Body of pancreas (tissue), 4 donors: ENCODE measurements around the gene RAMP1. TPM values are rescaled to one million over a fixed set of nuclear protein-coding genes. Genes with fewer than 3 reads are reported as not detected.

Experiments
- ATAC-seq: fragments of 150-250 bp; one replicate; pipeline ENCODE4 v1.9.1; 2016
- DNase-seq, 4 donors: peaks; one replicate each; pipeline ENCODE4 v3.0.0-alpha.2; 2019
- H3K27ac ChIP-seq, 4 donors: fragments of 200-600 bp; sonication (generic); 1 replicate in 3 of 4; 2 replicates in 1 of 4; pipeline versions ENCODE4 v1.5.1 to v1.6.1; 2016 to 2019; ENCODE audit warnings: mild to moderate bottlenecking in 1 of 4, mixed read lengths in 1 of 4, moderate library complexity in 1 of 4
- H3K27me3 ChIP-seq, 2 donors: fragments of 200-600 bp; sonication (generic); one replicate each; pipeline ENCODE4 v1.6.0; 2016; ENCODE audit warnings: mild to moderate bottlenecking in 1 of 2
- H3K36me3 ChIP-seq, 2 donors: fragments of 200-600 bp; sonication (generic); replicated peaks in 1 of 2; 2 replicates each; pipeline ENCODE4 v1.5.1; 2016; ENCODE audit warnings: low read depth in 2 of 2; ENCODE audit not compliant: insufficient read depth in 1 of 2
- H3K4me1 ChIP-seq: fragments of 200-600 bp; sonication (generic); one replicate; pipeline ENCODE4 v1.6.0; 2016
- H3K4me3 ChIP-seq, 2 donors: fragments of 200-600 bp; sonication (generic); 1 replicate in 1 of 2; 2 replicates in 1 of 2; pipeline ENCODE4 v1.5.1; 2016 to 2019
- H3K9me3 ChIP-seq, 3 donors: fragments of 200-600 bp; sonication (generic); 1 replicate in 2 of 3; 2 replicates in 1 of 3; pipeline ENCODE4 v1.5.1; 2016
- POLR2A ChIP-seq, 3 donors: fragments of 450-650 bp; IDR thresholded peaks; one replicate each; pipeline ENCODE4 v1.6.1; 2016; ENCODE audit warnings: antibody characterized with exemption in 3 of 3, mild to moderate bottlenecking in 2 of 3
- WGBS, 2 donors: methylation state at CpG; one replicate each; pipeline ENCODE4 v1.1.5; 2017; 5-methylcytosine and 5-hydroxymethylcytosine counted together
- intact Hi-C: fragments of 100-400 bp; cut with DNase I; formaldehyde crosslinking; loops from one replicate; pipeline ENCODE4 v1.15.1; 2023
- total RNA-seq, 2 donors: library from RNA; depleted of rRNA; stranded (reverse); fragments of >200 nt; gene quantifications; one replicate each; pipeline ENCODE4 v1.1.0, GENCODE V29; 2016
- TF ChIP-seq, protein P1 (sequence below), 7 experiments: fragments of 450-650 bp in 4 of 7; fragments of 200-600 bp in 3 of 7; sonication (generic) in 3 of 7; IDR thresholded peaks; one replicate each; pipeline ENCODE4 v1.5.1; 2016 to 2019; ENCODE audit warnings: antibody characterized with exemption in 7 of 7

Gene RAMP1
- total RNA-seq, 2 donors from 2014 or later: 74.2 to 85.4 TPM

DNA sequence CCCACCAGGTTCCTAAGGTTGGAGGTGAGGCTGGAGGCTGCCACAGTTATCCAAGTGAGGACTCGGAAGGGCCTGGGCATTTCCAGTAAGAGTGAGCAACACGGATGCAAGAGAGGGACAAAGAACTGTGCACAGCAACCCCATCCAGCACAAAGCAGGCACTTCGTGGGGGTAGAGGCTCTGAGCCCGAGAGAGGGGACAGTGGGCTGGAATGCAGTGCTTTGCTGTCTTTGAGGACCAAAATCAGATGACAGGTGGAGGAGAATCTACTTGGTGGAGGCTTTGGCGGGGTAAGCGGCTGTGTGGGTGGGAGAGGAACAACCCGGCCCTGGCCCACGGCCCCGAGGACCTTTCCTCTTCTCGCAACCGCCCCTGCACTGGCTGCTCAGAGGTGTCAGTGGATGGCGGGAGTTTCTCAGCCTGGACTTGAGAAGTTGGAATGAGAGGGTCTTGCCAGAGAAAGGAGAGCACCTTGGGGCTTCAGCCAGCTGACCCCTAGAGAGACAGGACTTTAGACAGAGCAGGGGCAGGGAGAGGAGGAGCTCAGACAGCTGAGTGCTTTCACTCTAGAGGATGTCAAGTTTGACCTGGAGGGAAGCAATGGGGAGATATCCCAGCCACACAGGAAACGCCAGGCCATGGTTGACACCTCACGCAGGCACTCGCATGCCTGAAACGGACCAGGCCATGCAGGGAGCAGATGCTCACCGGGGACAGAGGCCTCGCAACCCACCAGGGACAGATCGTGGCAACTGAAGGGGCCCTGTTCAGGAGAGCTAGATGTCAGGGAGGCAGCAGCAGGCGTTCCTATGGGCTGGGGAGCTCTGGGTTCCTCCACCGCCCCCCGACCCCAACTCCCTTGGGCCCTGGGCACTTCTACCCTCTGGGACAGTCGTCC is 11.6 kb downstream of the RAMP1 start:
- DNase-seq (no peak), ATAC-seq (no peak)
- WGBS, 2 donors: 77 to 85% methylated on average over 15 to 23 of the region's 23 CpGs
- no peaks in the 10 kb centered on the region for H3K9me3 ChIP-seq
- H3K27me3 ChIP-seq: no peaks in the 10 kb centered on the region
- no peak overlapping the region for H3K4me3 ChIP-seq
- H3K27ac ChIP-seq: peak overlapping the region in 1 of 4 donors; percentile 9
- intact Hi-C loops: no loop called here
- no peaks in the 10 kb centered on the region for H3K36me3 ChIP-seq
- peaks cover 81% of the 10 kb centered on the region for H3K4me1 ChIP-seq
- no peak for TF ChIP-seq POLR2A (IDR thresholded peaks at IDR 0.05)
- TF ChIP-seq, protein P1, sequence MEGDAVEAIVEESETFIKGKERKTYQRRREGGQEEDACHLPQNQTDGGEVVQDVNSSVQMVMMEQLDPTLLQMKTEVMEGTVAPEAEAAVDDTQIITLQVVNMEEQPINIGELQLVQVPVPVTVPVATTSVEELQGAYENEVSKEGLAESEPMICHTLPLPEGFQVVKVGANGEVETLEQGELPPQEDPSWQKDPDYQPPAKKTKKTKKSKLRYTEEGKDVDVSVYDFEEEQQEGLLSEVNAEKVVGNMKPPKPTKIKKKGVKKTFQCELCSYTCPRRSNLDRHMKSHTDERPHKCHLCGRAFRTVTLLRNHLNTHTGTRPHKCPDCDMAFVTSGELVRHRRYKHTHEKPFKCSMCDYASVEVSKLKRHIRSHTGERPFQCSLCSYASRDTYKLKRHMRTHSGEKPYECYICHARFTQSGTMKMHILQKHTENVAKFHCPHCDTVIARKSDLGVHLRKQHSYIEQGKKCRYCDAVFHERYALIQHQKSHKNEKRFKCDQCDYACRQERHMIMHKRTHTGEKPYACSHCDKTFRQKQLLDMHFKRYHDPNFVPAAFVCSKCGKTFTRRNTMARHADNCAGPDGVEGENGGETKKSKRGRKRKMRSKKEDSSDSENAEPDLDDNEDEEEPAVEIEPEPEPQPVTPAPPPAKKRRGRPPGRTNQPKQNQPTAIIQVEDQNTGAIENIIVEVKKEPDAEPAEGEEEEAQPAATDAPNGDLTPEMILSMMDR (IDR thresholded peaks at IDR 0.05): no peak

DNA sequence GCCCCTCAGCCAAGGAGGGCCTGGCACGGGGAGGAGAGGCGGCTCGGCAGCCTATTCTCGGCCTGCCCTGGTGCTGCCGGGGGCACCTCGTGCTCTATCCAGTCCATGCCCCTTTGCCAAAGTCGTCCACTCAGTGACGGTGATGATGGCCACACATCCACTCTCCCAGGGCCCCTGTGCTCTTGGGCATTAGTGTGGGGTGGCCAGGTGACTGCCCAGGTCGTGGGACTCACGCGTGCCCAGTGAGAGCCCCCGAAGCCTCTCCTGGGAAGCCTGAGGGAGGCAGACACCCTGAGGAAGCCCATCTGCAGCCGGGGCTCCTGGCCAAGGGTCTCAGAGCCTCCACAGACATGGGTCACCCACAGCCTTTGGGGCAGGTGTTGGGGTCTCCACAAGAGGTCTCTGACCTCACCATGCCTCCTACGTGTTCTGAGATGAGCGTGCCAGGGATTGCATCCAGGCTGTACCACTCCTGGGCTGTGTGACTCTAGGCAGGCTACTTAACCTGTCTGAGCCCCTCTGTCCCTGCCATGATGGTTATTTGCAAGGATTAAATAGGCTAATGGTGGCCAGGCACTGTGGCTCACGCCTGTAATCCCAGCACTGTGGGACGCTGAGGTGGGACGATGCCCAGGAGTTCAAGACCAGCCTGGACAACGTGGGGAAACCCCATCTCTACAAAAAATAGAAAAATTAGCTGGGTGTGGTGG is 12.9 kb downstream of the RAMP1 start:
- DNase-seq: no peak
- TF ChIP-seq, protein P1 (IDR thresholded peaks at IDR 0.05): no peak
- TF ChIP-seq POLR2A (IDR thresholded peaks at IDR 0.05): no peak
- intact Hi-C loops: no loop called here
- no peak for ATAC-seq
- Histone ChIP-seq H3K36me3 (no peaks in the 10 kb centered on the region), H3K4me3 (no peak overlapping the region), H3K27ac (no peak overlapping the region), H3K9me3 (no peaks in the 10 kb centered on the region), H3K27me3 (no peaks in the 10 kb centered on the region), H3K4me1 (peaks cover 68% of the 10 kb centered on the region)
- WGBS, 2 donors: 92 to 94% methylated on average over 7 to 16 of the region's 19 CpGs

DNA sequence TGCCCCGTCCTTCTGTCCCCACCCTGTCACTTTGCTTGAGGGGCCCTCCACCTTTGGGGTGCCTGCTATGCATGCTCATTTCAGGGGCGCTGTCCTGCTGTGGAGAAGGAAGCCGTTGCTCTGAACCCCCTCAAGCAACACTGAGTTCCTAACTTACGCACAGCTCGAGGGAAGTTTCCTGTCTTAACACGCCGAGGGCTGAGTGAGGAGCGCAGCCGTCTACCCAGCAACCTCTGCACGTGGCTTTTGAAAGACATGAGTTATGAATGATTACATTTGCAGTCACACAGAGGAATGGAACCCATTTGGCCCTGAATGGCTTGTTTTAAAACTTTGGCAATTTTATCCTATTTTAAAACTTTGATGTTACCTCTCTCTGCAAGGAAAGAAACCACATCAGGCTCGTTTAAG is 14.0 kb downstream of the RAMP1 start:
- Histone ChIP-seq H3K4me3 (no peak overlapping the region), H3K9me3 (no peaks in the 10 kb centered on the region), H3K36me3 (no peaks in the 10 kb centered on the region), H3K4me1 (peaks cover 59% of the 10 kb centered on the region), H3K27me3 (no peaks in the 10 kb centered on the region), H3K27ac (no peak overlapping the region)
- DNase-seq: no peak
- ATAC-seq: no peak
- intact Hi-C loops: no loop called here
- TF ChIP-seq POLR2A (IDR thresholded peaks at IDR 0.05): no peak
- TF ChIP-seq, protein P1 (IDR thresholded peaks at IDR 0.05): no peak
- WGBS, 2 donors: 69 to 87% methylated on average over 9 to 11 of the region's 11 CpGs

DNA sequence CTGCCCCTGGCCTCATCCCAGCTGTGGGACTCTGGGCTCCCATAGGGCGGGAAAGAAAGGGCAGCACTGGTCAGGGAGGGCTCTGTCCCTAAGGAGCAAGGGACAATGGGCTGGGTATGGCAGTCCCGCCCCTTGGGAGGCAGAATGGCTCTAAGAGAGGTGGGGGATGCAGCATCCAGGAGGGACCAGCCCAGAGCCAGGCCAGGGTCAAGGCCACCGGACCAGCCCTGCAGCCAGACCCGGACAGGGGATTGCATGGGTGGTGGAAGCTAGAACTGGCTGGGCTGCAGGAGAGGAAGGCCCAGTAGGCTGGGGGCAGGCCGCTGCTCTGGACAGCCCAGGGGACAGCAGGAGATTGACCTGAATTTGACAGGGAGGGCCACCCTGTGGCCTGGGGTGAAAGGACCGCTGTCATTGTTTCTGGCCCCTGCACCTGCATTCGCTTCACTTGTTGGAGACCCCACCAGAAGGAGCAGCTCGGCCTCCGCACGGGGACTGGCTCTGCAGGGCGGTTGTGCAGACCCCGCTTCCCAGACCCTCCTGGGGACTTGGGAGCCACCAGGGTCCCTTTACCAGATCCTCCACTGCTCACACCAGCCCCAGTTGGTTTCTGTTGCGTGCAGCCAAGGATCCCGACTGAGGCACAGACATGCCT is 14.6 kb downstream of the RAMP1 start:
- TF ChIP-seq POLR2A (IDR thresholded peaks at IDR 0.05): no peak
- TF ChIP-seq, protein P1 (IDR thresholded peaks at IDR 0.05): no peak
- Histone ChIP-seq H3K36me3 (no peaks in the 10 kb centered on the region), H3K27me3 (no peaks in the 10 kb centered on the region), H3K4me3 (no peak overlapping the region), H3K4me1 (peaks cover 59% of the 10 kb centered on the region), H3K9me3 (no peaks in the 10 kb centered on the region), H3K27ac (no peak overlapping the region)
- no peak for ATAC-seq
- no peak for DNase-seq
- WGBS, 2 donors: 92 to 98% methylated on average over 12 of the region's 14 CpGs
- intact Hi-C loops: no loop called here
